GM15510 (cell line): Measurements from ENCODE around the gene HRK.

ENCODE experiments used
- POLR2A ChIP-seq: IDR thresholded peaks from 3 replicates; pipeline ENCODE4 v1.6.1; 2011; ENCODE audit warnings: borderline replicate concordance; ENCODE audit not compliant: insufficient read length; ENCODE audit errors: extremely low read depth

HRK gene

DNA sequence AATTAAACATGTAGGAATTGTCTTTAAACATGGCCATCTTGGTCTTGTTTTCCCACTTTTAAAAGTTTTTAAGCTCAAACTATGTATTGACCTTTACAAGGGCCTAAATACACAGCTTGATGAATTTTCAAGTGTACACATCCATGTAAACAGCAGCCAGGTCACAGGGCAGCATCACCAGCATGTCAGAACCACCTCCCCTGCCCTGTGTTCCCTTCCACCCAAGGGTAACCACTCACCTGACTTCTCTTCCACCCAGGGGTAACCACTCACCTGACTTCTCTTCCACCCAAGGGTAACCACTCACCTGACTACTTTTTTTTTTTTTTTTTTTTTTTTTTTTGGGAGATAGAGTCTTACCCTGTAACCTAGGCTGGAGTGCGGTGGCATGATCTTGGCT, 34.1 kb upstream of the HRK start:
- TF ChIP-seq POLR2A: no peak

DNA sequence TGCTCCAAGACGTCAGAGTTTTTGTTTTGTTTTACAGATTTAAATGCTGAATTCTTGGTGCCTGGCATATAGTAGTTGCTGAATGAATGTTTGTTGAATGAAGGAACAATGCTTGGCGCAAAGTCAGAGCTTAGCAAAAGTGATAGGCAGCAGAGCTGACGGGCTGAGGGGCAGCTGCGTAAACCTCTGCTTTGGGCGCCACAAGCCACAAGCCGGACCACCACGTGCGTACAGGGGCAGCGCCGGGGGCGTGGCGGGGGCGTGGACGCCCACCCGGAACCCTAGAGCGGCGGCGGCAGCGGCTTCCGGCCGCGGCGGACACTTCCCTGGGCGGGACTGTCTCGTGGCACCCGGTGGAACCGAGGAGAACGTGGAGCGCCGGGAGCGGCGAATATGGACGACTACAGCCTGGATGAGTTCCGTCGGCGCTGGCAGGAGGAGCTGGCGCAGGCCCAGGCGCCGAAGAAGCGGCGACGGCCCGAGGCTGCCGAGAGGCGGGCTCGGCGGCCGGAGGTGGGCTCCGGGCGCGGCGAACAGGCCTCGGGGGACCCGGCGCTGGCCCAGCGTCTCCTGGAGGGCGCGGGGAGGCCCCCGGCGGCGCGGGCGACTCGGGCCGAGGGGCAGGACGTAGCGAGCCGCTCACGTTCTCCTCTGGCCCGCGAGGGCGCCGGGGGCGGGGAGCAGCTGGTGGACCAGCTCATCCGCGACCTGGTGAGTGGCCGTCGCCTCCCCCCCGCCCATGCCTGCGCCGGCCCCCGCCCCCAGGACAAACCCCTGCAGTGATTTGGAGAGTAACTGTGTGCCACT, 29.6 kb upstream of the HRK start, which contains the start of gene FBXW8:
FBXW8 (plus strand) TSS at position 306 of the 807 bp plus-strand sequence; CDS start at position 394, 88 bp downstream.
- peak; percentile 74 for TF ChIP-seq POLR2A

DNA sequence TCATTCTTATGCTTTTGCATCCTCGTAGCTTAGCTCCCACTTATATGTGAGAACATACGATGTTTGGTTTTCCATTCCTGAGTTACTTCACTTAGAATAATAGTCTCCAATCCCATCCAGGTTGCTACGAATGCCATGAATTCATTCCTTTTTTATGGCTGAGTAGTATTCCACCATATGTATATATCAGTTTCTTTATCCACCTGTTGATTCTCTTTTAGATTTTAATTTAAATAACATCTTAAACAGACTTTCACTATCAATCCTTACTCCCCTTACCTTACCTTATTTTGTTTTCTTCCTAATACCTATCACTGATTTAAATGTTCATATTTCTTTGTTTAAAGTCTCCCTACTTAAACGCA, 29.0 kb upstream of the HRK start:
- TF ChIP-seq POLR2A: no peak

DNA sequence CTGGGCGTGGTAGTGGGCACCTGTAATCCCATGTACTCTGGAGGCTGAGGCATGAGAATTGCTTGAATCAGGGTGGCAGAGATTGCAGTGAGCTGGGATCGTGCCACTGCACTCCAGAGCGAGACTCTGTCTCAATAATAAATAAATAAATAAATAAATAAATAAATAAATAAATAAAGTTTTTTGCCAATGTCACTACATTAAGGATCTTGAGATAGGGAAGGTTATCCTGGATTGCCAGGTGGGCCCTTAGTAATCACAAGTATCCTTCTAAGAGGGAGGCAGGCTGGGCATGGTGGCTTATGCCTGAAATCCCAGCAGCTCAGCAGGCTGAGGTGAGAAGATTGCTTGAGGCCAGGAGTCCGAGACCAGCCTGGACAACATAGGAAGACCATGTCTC, 25.0 kb upstream of the HRK start:
- TF ChIP-seq POLR2A: no peak

DNA sequence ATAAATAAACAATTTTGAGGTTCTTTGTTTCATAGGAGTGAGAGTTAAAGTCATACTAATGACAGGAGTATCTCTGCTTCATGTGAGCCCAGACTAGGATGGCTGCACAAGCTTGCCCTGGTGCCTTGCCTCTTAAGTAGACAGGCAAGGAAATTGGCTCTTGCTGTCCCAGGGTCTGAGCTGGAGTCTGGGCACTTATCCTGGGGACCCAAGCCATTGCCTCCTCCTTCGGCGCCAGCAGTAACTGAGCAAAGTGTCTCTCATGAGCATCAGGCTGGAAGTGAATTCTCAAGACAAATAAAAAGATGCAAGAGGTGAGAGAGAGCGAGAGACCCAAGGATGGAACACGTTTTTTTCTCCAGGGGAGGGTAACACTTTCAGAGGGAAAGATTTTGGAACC, 22.6 kb upstream of the HRK start:
- TF ChIP-seq POLR2A: no peak

DNA sequence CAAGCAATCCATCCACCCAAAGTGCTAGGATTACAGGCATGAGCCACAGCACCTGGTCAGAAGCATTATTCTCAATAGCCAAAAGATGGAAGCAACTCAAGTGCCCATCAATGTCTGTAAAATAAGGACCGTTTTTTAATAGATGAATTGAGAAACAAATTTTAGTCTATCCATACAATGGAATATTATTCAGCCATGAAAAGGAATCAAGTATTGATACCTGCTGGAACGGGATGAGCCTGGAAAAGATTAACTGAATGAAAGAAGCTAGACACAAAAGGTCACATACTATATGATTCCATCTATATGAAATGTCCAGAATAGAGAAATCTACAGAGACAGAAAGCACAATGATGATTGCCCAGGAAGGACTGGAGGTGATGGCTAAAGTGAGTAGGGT, 20.4 kb upstream of the HRK start:
- no peak for TF ChIP-seq POLR2A

DNA sequence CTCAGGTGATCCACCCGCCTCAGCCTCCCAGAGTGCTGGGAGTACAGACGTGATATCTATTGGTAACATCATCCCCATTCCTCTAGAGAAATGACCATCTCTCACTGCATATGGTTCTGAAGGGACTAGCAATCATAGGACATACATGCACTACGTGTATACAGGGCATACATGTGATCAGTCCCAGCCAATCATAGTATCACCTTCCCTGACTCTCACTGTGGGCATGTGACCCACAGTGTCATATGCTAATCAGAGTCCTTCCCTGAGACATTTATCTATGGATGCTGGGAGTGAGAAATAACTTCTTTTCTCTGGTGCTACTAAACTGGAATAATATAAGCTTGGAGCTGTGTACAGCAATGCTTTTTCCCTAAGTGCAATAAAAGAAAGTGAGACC, 17.4 kb upstream of the HRK start:
- no peak for TF ChIP-seq POLR2A

DNA sequence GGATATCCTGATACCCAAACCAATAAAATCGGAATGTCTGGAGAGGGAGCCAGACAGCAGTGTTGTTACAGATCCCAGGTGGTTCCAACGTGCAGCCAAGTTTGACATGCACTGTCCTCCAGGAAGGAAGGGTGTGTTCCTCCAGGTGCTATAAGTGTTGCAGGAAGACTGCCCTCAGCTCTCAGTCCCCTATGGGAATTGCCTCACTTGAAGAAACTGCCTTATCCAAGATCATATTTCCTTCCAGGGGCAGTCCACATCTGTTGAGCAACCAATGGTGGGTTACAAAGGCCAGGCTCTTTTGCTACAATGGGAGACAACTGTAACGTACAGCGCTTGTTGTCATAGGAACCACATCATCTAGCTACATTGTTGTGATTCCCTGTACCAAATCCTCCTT, 16.2 kb upstream of the HRK start:
- TF ChIP-seq POLR2A: no peak

DNA sequence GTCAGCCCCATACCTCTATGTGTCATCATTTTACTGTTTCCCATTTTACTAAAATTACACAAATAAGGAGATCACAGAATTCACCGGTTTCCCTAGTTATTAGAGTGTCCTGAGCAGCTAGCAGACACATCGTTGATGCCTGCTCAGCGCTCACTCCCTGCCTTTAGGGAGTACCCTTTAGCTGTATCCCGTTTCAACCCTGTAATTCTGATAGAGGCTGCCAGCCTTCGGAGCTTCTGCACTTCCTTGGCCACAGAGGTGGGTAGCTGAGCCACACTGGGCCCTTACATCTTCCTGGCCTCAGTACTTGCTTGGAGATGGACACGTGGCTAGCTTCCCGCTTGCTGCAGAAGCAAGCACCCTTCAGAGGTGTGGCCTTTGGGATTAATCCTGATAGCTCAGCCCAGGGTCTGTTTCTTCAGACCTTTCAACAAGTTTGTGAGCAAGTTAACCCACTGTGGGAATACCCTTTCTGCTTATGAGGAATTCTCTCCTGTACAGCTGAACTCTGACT, 15.2 kb upstream of the HRK start:
- no peak for TF ChIP-seq POLR2A

DNA sequence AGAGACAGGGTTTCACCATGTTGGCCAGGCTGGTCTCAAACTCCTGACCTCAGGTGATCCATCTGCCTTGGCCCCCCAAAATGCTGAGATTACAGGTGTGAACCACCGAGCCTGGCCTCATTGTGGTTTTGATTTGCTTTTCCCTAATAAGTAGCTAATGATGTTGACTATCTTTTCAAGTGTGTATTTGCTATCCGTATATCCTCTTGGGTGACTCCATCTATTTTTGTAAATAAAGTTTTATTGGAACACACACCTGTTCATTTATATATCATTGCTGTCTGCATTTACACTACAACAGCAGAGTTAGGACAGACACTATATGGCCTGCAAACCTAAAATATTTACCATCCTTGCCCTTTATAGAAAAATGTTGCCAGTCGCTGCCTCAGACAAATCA, 13.7 kb upstream of the HRK start:
- no peak for TF ChIP-seq POLR2A

DNA sequence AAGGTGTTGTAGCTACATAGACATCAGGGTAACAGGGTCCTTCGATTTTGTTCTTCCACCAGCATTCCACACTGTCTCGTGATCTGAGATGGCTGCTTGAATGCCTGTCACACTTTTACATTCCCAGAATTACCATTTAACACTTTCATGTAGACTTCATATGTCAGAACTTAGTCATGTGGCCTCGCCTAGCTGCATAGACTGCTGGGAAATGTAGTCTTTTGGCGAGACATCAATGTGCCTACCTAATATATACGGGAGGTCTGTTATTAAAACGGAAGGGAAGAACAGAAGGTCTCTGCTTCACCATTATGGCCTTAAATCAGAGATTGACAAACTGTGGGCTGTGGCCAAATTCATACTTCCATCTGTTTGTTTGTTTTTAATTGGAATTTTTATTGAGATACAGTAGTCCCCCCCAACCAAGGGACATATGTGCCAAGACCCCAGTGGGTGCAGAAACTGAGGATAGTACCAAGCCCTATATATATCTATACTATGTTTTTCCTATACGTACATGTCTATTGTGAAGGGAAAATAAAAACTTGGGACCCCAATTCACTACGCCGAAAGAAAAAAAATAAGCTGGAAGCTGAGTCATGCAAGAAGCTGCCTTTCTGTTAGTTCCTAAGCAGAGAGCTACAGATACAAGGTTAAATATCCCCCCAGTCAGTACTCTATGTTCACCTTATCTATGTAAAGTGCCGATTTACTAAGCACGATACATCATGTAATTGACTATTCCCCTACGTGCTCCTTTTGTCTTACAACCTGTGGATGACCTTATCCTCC, 11.3 kb upstream of the HRK start:
- TF ChIP-seq POLR2A: no peak

DNA sequence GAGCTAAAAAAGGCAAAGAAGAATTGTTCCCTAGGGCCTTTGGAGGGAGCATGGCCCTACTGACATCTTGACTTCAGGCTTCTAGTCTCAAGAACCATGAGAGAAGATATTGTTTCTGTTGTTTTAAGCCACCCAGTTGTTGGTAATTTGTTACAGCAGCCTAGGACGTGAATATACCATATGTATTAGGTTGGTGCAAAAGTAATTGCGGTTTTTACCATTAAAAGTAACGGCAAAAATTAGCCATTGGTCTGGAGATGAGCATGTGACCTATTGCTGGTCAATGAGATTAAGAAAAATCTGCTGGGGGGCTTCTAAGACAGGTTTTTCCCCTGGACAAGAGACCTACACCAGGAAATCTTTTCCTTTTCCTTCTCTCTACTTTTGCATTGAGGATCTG, 9.8 kb upstream of the HRK start:
- TF ChIP-seq POLR2A: no peak

DNA sequence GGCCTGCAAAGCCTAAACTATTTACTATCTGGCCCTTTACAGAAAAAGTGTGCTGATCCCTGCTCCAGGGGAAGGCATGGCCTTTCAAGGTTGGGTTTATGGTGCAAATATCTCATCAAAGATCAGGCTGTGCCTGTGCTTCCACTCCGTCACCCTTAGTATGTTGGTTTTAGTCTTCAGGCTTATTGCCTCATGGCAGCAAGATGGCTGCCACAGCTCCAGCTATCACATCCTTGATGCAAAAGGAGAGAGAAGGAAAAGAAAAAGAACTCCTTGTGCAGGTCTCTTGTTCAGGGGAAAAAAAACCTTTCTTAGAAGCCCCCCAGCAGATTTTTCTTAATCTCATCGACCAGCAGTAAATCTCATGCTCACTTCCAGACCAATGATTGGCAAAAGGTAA, 9.1 kb upstream of the HRK start:
- no peak for TF ChIP-seq POLR2A

DNA sequence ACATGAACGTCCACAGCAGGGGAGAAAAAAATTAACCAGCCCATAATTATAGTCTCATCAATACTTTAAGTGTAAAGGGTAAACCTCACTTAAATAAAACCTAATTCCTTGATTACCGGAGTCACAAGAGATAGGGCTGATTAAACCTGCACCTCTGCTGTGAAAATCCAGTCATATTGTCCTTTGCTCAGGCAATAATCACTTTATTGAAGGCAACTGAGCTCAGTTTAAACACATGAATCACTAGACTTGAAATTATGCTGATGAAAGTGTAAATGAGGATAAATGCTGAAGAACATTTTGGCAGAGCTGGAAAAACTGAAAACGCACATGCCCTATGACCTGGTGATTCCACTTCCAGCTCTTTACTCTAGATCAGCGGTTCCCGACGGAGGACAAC, 6.7 kb upstream of the HRK start:
- TF ChIP-seq POLR2A: no peak

DNA sequence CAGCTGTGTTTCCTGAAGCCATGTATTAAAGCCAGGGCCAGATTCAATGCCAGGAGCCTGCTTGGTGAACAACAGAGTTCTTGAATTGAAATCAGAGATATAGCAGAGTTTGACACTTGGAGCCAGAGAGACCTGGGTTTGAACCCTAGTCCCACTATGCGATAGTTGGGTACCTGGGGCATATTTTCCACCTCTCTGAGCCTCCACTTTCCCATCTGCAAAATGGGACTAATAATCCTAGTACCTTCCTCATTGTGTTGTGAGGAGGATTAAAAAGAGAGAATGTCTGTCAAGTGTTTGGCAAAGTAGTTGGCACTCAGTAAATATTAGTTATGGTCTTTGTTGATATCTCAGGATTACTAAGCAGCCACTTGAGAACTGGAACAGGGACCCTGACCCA, 6.0 kb upstream of the HRK start:
- TF ChIP-seq POLR2A: no peak

DNA sequence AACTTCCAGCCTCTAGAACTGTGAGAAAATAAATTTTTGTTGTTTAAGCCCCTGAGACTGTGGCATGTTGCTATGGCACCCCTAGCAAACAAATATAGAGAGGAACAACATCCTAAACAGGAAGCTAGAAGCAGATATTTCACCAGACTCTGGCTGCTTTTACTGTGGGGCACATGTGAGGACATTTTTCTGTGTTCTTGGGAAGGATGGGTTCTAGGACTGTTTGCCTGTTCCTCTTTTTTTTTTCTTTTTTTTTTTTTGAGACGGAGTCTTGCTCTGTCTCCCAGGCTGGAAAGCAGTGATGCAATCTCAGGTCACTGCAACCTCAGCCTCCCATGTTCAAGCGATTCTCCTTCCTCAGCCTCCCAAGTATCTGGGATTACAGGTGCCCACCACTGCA, 4.2 kb upstream of the HRK start:
- TF ChIP-seq POLR2A: no peak
